ENCODE results near the gene SLC3A2.
A peak's percentile ranks its signal among the peaks of the same experiment; 100 is the strongest.

Gene SLC3A2

GRCh38 chr11:62912268-62912667, 31.6 kb downstream of the SLC3A2 start:
- DNase-seq, result no peak

GRCh38 chr11:62914416-62914815, 33.7 kb downstream of the SLC3A2 start:
- DNase-seq, result no peak

GRCh38 chr11:62917906-62918502, 37.3 kb downstream of the SLC3A2 start:
- no peak for DNase-seq

- DNase-seq, result no peak
Measured at GRCh38 chr11:62918531-62918930, 37.8 kb downstream of the SLC3A2 start.

GRCh38 chr11:62919476-62919875, 38.8 kb downstream of the SLC3A2 start:
- no peak for DNase-seq

GRCh38 chr11:62919898-62920640, 39.4 kb downstream of the SLC3A2 start:
- no peak for DNase-seq

- DNase-seq, result no peak
Measured at GRCh38 chr11:62921201-62921572, 40.5 kb downstream of the SLC3A2 start, which contains the start of gene CHRM1. Gene CHRM1, minus strand, starts transcription at chr11:62921363. Its CDS starts 10,263 bp downstream, at chr11:62911100.

- DNase-seq, result no peak
Measured at GRCh38 chr11:62921573-62922188, 41.0 kb downstream of the SLC3A2 start.

- DNase-seq, result no peak
Measured at GRCh38 chr11:62922189-62922589, 41.5 kb downstream of the SLC3A2 start.

- DNase-seq, result peak; percentile 71
Measured at GRCh38 chr11:62922653-62923431, 42.1 kb downstream of the SLC3A2 start.

GRCh38 chr11:62923601-62924411, 43.1 kb downstream of the SLC3A2 start:
- DNase-seq, result peak; percentile 64

GRCh38 chr11:62925308-62925707, 44.6 kb downstream of the SLC3A2 start:
- no peak for DNase-seq

- no peak for DNase-seq
Measured at GRCh38 chr11:62925745-62926679, 45.3 kb downstream of the SLC3A2 start.

- no peak for DNase-seq
Measured at GRCh38 chr11:62926680-62927455, 46.2 kb downstream of the SLC3A2 start.

GRCh38 chr11:62928011-62928410, 47.3 kb downstream of the SLC3A2 start:
- no peak for DNase-seq

- no peak for DNase-seq
Measured at GRCh38 chr11:62930157-62930556, 49.5 kb downstream of the SLC3A2 start.

GRCh38 chr11:62930666-62931065, 50.0 kb downstream of the SLC3A2 start:
- DNase-seq, result no peak

GRCh38 chr11:62931499-62932278, 51.0 kb downstream of the SLC3A2 start:
- DNase-seq, result no peak

GRCh38 chr11:62933285-62933684, 52.6 kb downstream of the SLC3A2 start:
- no peak for DNase-seq
